ENCODE measurements around the gene C5orf63. TPM values are rescaled to one million over a fixed set of nuclear protein-coding genes. Genes with fewer than 3 reads are reported as not detected.

The C5orf63 gene
- total and polyA plus RNA-seq, 2 donors (not counting 1 experiment from before 2014, with no cell fraction given): 10.3 to 20.0 TPM

GRCh38 chr5:127063257-127063913 is 9.9 kb downstream of the C5orf63 start:
- Histone ChIP-seq H3K79me2 (ENCODE audit: control insufficient read depth, insufficient read depth, low read length) (peaks cover 8% of the 10 kb centered on the region), H3K4me1 (ENCODE audit: control insufficient read depth in 2 of 2, insufficient read depth in 2 of 2, low read length in 2 of 2) (no peaks in the 10 kb centered on the region), H3K9me3 (ENCODE audit: control extremely low read depth in 1 of 3, control insufficient read depth in 2 of 3, insufficient read depth in 1 of 3, low read length in 2 of 3) (no peaks in the 10 kb centered on the region), H3K27me3 (replicated peaks in 1 of 4; ENCODE audit: control extremely low read depth in 1 of 4, control insufficient read depth in 3 of 4, insufficient read depth in 4 of 4, low read length in 3 of 4) (no peaks in the 10 kb centered on the region), H4K20me1 (ENCODE audit: control insufficient read depth, insufficient read depth, low read length, poor library complexity, severe bottlenecking) (no peaks in the 10 kb centered on the region), H3K4me3 (ENCODE audit: control extremely low read depth in 1 of 5, extremely low read depth in 1 of 5, insufficient read depth in 1 of 5, low read depth in 2 of 5, low read length in 4 of 5) (no peak overlapping the region), H3K9ac (ENCODE audit: low read length) (no peak overlapping the region), H3K36me3 (replicated peaks in 1 of 2; ENCODE audit: control extremely low read depth in 1 of 2, control insufficient read depth in 1 of 2, extremely low read depth in 1 of 2, insufficient read depth in 2 of 2, low read length in 1 of 2) (peaks cover 5 to 8% of the 10 kb centered on the region in 2 experiments), H2AFZ (ENCODE audit: insufficient read depth, low read depth, low read length, poor library complexity, severe bottlenecking) (no peak overlapping the region), H3K4me2 (replicated peaks; ENCODE audit: low read depth, low read length, poor library complexity, severe bottlenecking) (no peak overlapping the region), H3K27ac (ENCODE audit: low read length in 2 of 2) (no peak overlapping the region)
- ChIA-PET POLR2A (no interaction called here), CTCF (no interaction called here)
- peaks cover 4% of the 10 kb centered on the region for H3K4me1 Mint-ChIP-seq
- H3K9me3 Mint-ChIP-seq (ENCODE audit: insufficient read depth): no peaks in the 10 kb centered on the region
- no peak for TF ChIP-seq CTCF (IDR thresholded peaks at IDR 0.05)
- TF ChIP-seq EZH2 (IDR thresholded peaks at IDR 0.05; ENCODE audit: borderline replicate concordance, insufficient read depth, low read depth, low read length, poor library complexity, severe bottlenecking): no peak
- no peak overlapping the region for H3K27ac Mint-ChIP-seq
- no peak overlapping the region for H3K4me3 Mint-ChIP-seq
- no CpG with 5 or more reads among the region's 2 CpGs for WGBS (ENCODE audit: insufficient coverage)
- DNase-seq (no peak), ATAC-seq (ENCODE audit: low read depth) (no peak)
- intact Hi-C loops (cut with micrococcal nuclease): no loop called here
- H3K27me3 Mint-ChIP-seq: no peaks in the 10 kb centered on the region

GRCh38 chr5:127061956-127062355 is 11.3 kb downstream of the C5orf63 start:
- ChIA-PET CTCF (interaction anchor here (1.3 kb wide), 1 partner anchor 11 kb away, joined by 3 read pairs; the partner anchor contains the start of gene C5orf63), POLR2A (no interaction called here)
- H3K4me1 Mint-ChIP-seq: peaks cover 4% of the 10 kb centered on the region
- Histone ChIP-seq H3K9ac (ENCODE audit: low read length) (no peak overlapping the region), H3K27me3 (replicated peaks in 1 of 4; ENCODE audit: control extremely low read depth in 1 of 4, control insufficient read depth in 3 of 4, insufficient read depth in 4 of 4, low read length in 3 of 4) (no peaks in the 10 kb centered on the region), H3K4me3 (ENCODE audit: control extremely low read depth in 1 of 5, extremely low read depth in 1 of 5, insufficient read depth in 1 of 5, low read depth in 2 of 5, low read length in 4 of 5) (no peak overlapping the region), H3K4me2 (replicated peaks; ENCODE audit: low read depth, low read length, poor library complexity, severe bottlenecking) (no peak overlapping the region), H3K4me1 (ENCODE audit: control insufficient read depth in 2 of 2, insufficient read depth in 2 of 2, low read length in 2 of 2) (no peaks in the 10 kb centered on the region), H4K20me1 (ENCODE audit: control insufficient read depth, insufficient read depth, low read length, poor library complexity, severe bottlenecking) (no peaks in the 10 kb centered on the region), H3K9me3 (ENCODE audit: control extremely low read depth in 1 of 3, control insufficient read depth in 2 of 3, insufficient read depth in 1 of 3, low read length in 2 of 3) (no peaks in the 10 kb centered on the region), H3K36me3 (replicated peaks in 1 of 2; ENCODE audit: control extremely low read depth in 1 of 2, control insufficient read depth in 1 of 2, extremely low read depth in 1 of 2, insufficient read depth in 2 of 2, low read length in 1 of 2) (peaks cover 5 to 6% of the 10 kb centered on the region in 2 experiments), H2AFZ (ENCODE audit: insufficient read depth, low read depth, low read length, poor library complexity, severe bottlenecking) (no peak overlapping the region), H3K79me2 (ENCODE audit: control insufficient read depth, insufficient read depth, low read length) (peaks cover 8% of the 10 kb centered on the region), H3K27ac (ENCODE audit: low read length in 2 of 2) (no peak overlapping the region)
- no peaks in the 10 kb centered on the region for H3K27me3 Mint-ChIP-seq
- ATAC-seq (ENCODE audit: low read depth): no peak
- no peak overlapping the region for H3K4me3 Mint-ChIP-seq
- H3K27ac Mint-ChIP-seq: no peak overlapping the region
- DNase-seq: no peak
- intact Hi-C loops (cut with micrococcal nuclease): no loop called here
- TF ChIP-seq CTCF (IDR thresholded peaks at IDR 0.05) (no peak), EZH2 (IDR thresholded peaks at IDR 0.05; ENCODE audit: borderline replicate concordance, insufficient read depth, low read depth, low read length, poor library complexity, severe bottlenecking) (no peak)
- H3K9me3 Mint-ChIP-seq (ENCODE audit: insufficient read depth): no peaks in the 10 kb centered on the region
- no CpG with 5 or more reads among the region's 1 CpG for WGBS (ENCODE audit: insufficient coverage)
